HEK293 (cell line): ENCODE measurements around the gene KCNMB2.

ENCODE experiments used
- CTCF ChIA-PET: fragments of 350-600 bp; formaldehyde crosslinking; extraction: SDS; loops from one replicate; lab custom pipeline; 2021; ENCODE audit warnings: antibody characterized with exemption; lab: Yijun Ruan, JAX
- POLR2A ChIA-PET: fragments of 300-600 bp; formaldehyde crosslinking; extraction: SDS; loops from one replicate; lab custom pipeline; 2020; ENCODE audit warnings: antibody characterized with exemption, inconsistent platforms; lab: Yijun Ruan, JAX
- H3K27ac ChIP-seq: fragments of 200-500 bp; sonication (Bioruptor generic); 2 replicates; pipeline ENCODE4 v1.5.1; 2014; ENCODE audit warnings: low read depth, low read length, control low read depth, inconsistent platforms; ENCODE audit errors: extremely low read depth
- H3K36me3 ChIP-seq, 2 experiments: fragments of 200-500 bp in 1 of 2; sonication (Bioruptor generic) in 1 of 2; 1 replicate in 1 of 2; 2 replicates in 1 of 2; pipeline ENCODE4 v1.5.1; 2014 to 2017; ENCODE audit warnings: inconsistent platforms in 2 of 2, low read length in 2 of 2; ENCODE audit not compliant: control insufficient read depth in 2 of 2, insufficient read depth in 1 of 2
- H3K4me1 ChIP-seq: fragments of 200-500 bp; sonication (Bioruptor generic); 2 replicates; pipeline ENCODE4 v1.5.1; 2014; ENCODE audit warnings: mild to moderate bottlenecking, low read length, inconsistent platforms; ENCODE audit not compliant: control insufficient read depth, insufficient read depth
- H3K4me3 ChIP-seq: 2 replicates; pipeline ENCODE4 v1.5.1; 2011; ENCODE audit warnings: low read depth, mild to moderate bottlenecking, control low read depth, low read length, moderate library complexity
- H3K9me3 ChIP-seq: fragments of 200-500 bp; sonication (Bioruptor generic); 2 replicates; pipeline ENCODE4 v1.5.1; 2014; ENCODE audit warnings: low read depth, low read length, inconsistent platforms; ENCODE audit not compliant: control insufficient read depth, insufficient read depth
- BCL11A ChIP-seq: fragments of 450-650 bp; formaldehyde crosslinking; IDR thresholded peaks from 2 replicates; pipeline ENCODE4 v1.5.1; 2016; ENCODE audit warnings: low read depth, missing biosample characterization, missing genetic modification characterization
- BCL6B ChIP-seq: fragments of 450-650 bp; formaldehyde crosslinking; IDR thresholded peaks from 2 replicates; pipeline ENCODE4 v1.5.1; 2017; ENCODE audit warnings: missing biosample characterization, missing genetic modification characterization
- HOXD13 ChIP-seq: sonication (generic); formaldehyde crosslinking; IDR thresholded peaks from 2 replicates; pipeline ENCODE4 v1.8.0; 2022; ENCODE audit warnings: missing genetic modification reagents, borderline replicate concordance
- IKZF3 ChIP-seq: fragments of 450-650 bp; IDR thresholded peaks from 2 replicates; pipeline ENCODE4 v1.5.0; 2018; ENCODE audit warnings: missing biosample characterization, mild to moderate bottlenecking, missing genetic modification characterization, moderate library complexity
- MYNN ChIP-seq: fragments of 450-650 bp; formaldehyde crosslinking; IDR thresholded peaks from 2 replicates; pipeline ENCODE4 v1.5.1; 2016; ENCODE audit warnings: missing biosample characterization, missing genetic modification characterization, borderline replicate concordance
- OSR2 ChIP-seq: fragments of 450-650 bp; formaldehyde crosslinking; IDR thresholded peaks from 2 replicates; pipeline ENCODE4 v1.5.1; 2016; ENCODE audit warnings: missing biosample characterization, missing genetic modification characterization
- ZBTB17 ChIP-seq: fragments of 450-650 bp; formaldehyde crosslinking; IDR thresholded peaks from 2 replicates; pipeline ENCODE4 v1.5.1; 2016; ENCODE audit warnings: missing biosample characterization, missing genetic modification characterization
- ZBTB44 ChIP-seq: fragments of 450-650 bp; IDR thresholded peaks from 2 replicates; pipeline ENCODE4 v1.5.1; 2018; ENCODE audit warnings: missing biosample characterization, mild to moderate bottlenecking, missing genetic modification characterization
- ZNF133 ChIP-seq: fragments of 450-650 bp; formaldehyde crosslinking; IDR thresholded peaks from 2 replicates; pipeline ENCODE4 v1.5.1; 2016; ENCODE audit warnings: missing biosample characterization, missing genetic modification characterization
- ZNF184 ChIP-seq: fragments of 450-650 bp; IDR thresholded peaks from 2 replicates; pipeline ENCODE4 v1.5.1; 2018; ENCODE audit warnings: missing biosample characterization, mild to moderate bottlenecking, missing genetic modification characterization
- ZNF19 ChIP-seq: fragments of 450-650 bp; formaldehyde crosslinking; IDR thresholded peaks from 2 replicates; pipeline ENCODE4; 2016; ENCODE audit warnings: missing biosample characterization, missing genetic modification characterization, low read depth
- ZNF2 ChIP-seq: fragments of 450-650 bp; formaldehyde crosslinking; IDR thresholded peaks from 2 replicates; pipeline ENCODE4 v1.5.1; 2016; ENCODE audit warnings: missing biosample characterization, missing genetic modification characterization
- ZNF202 ChIP-seq: fragments of 450-650 bp; formaldehyde crosslinking; IDR thresholded peaks from 2 replicates; pipeline ENCODE4 v1.5.1; 2016; ENCODE audit warnings: missing biosample characterization, missing genetic modification characterization, borderline replicate concordance
- ZNF23 ChIP-seq: fragments of 450-650 bp; formaldehyde crosslinking; IDR thresholded peaks from 2 replicates; pipeline ENCODE4 v1.5.1; 2016; ENCODE audit warnings: missing biosample characterization, missing genetic modification characterization, borderline replicate concordance
- ZNF239 ChIP-seq: fragments of 450-650 bp; formaldehyde crosslinking; IDR thresholded peaks from 2 replicates; pipeline ENCODE4 v1.5.1; 2016; ENCODE audit warnings: missing biosample characterization, missing genetic modification characterization
- ZNF274 ChIP-seq, 2 experiments: fragments of 200-500 bp in 1 of 2; fragments of 450-650 bp in 1 of 2; sonication (Bioruptor generic) in 1 of 2; formaldehyde crosslinking in 1 of 2; IDR thresholded peaks; 2 replicates each; pipeline versions ENCODE4 v1.5.1 to v1.6.1; 2014 to 2016; ENCODE audit warnings: borderline replicate concordance in 1 of 2, inconsistent platforms in 1 of 2, low read length in 1 of 2, missing biosample characterization in 1 of 2, missing genetic modification characterization in 1 of 2
- ZNF292 ChIP-seq: fragments of 450-650 bp; formaldehyde crosslinking; IDR thresholded peaks from 2 replicates; pipeline ENCODE4 v1.5.1; 2016; ENCODE audit warnings: low read depth, missing biosample characterization, missing genetic modification characterization, borderline replicate concordance
- ZNF404 ChIP-seq: fragments of 450-650 bp; formaldehyde crosslinking; IDR thresholded peaks from 2 replicates; pipeline ENCODE4 v1.5.1; 2017; ENCODE audit warnings: missing biosample characterization, missing genetic modification characterization
- ZNF510 ChIP-seq: fragments of 450-650 bp; formaldehyde crosslinking; IDR thresholded peaks from 2 replicates; pipeline ENCODE4 v1.5.1; 2018; ENCODE audit warnings: mild to moderate bottlenecking, missing genetic modification characterization, missing biosample characterization; ENCODE audit not compliant: insufficient replicate concordance
- ZNF518A ChIP-seq: fragments of 450-650 bp; formaldehyde crosslinking; conservative IDR thresholded peaks from 2 replicates; pipeline ENCODE4 v1.5.1; 2016; ENCODE audit warnings: low read depth, missing biosample characterization, missing genetic modification characterization
- ZNF529 ChIP-seq: fragments of 450-650 bp; formaldehyde crosslinking; IDR thresholded peaks from 2 replicates; pipeline ENCODE4 v1.5.1; 2017; ENCODE audit warnings: missing genetic modification characterization, missing biosample characterization; ENCODE audit not compliant: insufficient replicate concordance
- ZNF639 ChIP-seq: fragments of 450-650 bp; formaldehyde crosslinking; IDR thresholded peaks from 2 replicates; pipeline ENCODE4 v1.5.1; 2016; ENCODE audit warnings: missing biosample characterization, missing genetic modification characterization
- ZNF776 ChIP-seq: fragments of 450-650 bp; formaldehyde crosslinking; IDR thresholded peaks from 2 replicates; pipeline ENCODE4 v1.5.0; 2017; ENCODE audit warnings: missing biosample characterization, missing genetic modification characterization, borderline replicate concordance
- ZNF777 ChIP-seq: fragments of 450-650 bp; formaldehyde crosslinking; IDR thresholded peaks from 2 replicates; pipeline ENCODE4 v1.5.1; 2017; ENCODE audit warnings: missing biosample characterization, missing genetic modification characterization, borderline replicate concordance

Gene KCNMB2

GRCh38 chr3:178699810-178700209 lies 163.6 kb downstream of the KCNMB2 start (continued):
- TF ChIP-seq ZNF23 (no peak), ZNF777 (tag by site-specific recombination) (no peak), ZNF510 (tag by site-specific recombination) (no peak), OSR2 (no peak), ZBTB44 (tag by site-specific recombination) (no peak), ZNF404 (no peak)

GRCh38 chr3:178703268-178703975 lies 167.2 kb downstream of the KCNMB2 start:
- no peak overlapping the region for H3K27ac ChIP-seq
- H3K4me1 ChIP-seq = no peaks in the 10 kb centered on the region
- CTCF ChIA-PET = no interaction called here
- POLR2A ChIA-PET = no interaction called here
- no peaks in the 10 kb centered on the region for H3K9me3 ChIP-seq
- no peaks in the 10 kb centered on the region for H3K36me3 ChIP-seq
- no peak for TF ChIP-seq ZNF202 (tag by site-specific recombination)
- no peak for TF ChIP-seq ZNF404
- TF ChIP-seq BCL11A = no peak
- no peak for TF ChIP-seq ZNF184 (tag by site-specific recombination)
- no peak for TF ChIP-seq ZNF529 (tag by site-specific recombination)
- TF ChIP-seq ZNF239 (tag by site-specific recombination) = no peak
- no peak for TF ChIP-seq ZNF776 (tag by site-specific recombination)
- no peak for TF ChIP-seq IKZF3
- TF ChIP-seq, all 188 proteins: peak for 0
- H3K4me3 ChIP-seq = no peak overlapping the region

- no peak for TF ChIP-seq ZNF518A (tag by site-specific recombination)
- TF ChIP-seq HOXD13 = no peak
- no peak for TF ChIP-seq ZNF292 (tag by site-specific recombination)
- no peak for TF ChIP-seq ZNF274 (IDR thresholded peaks at IDR 0.05; ENCODE audit: low read length)
- no peak for TF ChIP-seq ZNF274 (tag by site-specific recombination; IDR thresholded peaks at IDR 0.05; ENCODE audit: borderline replicate concordance)
- no peak for TF ChIP-seq ZNF2 (tag by site-specific recombination)
- TF ChIP-seq ZNF19 = no peak
- TF ChIP-seq BCL6B (tag by site-specific recombination) = no peak
- TF ChIP-seq MYNN (tag by site-specific recombination) = no peak
- no peak for TF ChIP-seq ZBTB17
- no peak for TF ChIP-seq ZNF133 (tag by site-specific recombination)
- no peak for TF ChIP-seq ZNF639 (tag by site-specific recombination)
- TF ChIP-seq, all 188 proteins: peak for 0
- Histone ChIP-seq H3K4me1 (no peaks in the 10 kb centered on the region), H3K4me3 (no peak overlapping the region), H3K36me3 (no peaks in the 10 kb centered on the region), H3K9me3 (no peaks in the 10 kb centered on the region), H3K27ac (no peak overlapping the region)
- CTCF ChIA-PET = no interaction called here
- POLR2A ChIA-PET = no interaction called here
Measured at GRCh38 chr3:178705925-178706324, 169.7 kb downstream of the KCNMB2 start.
